ENCODE data around the gene C5orf63. TPM values are rescaled to one million over a fixed set of nuclear protein-coding genes. Genes with fewer than 3 reads are reported as not detected.

Gene C5orf63
- total RNA-seq, 2 donors from 2014 or later: 16.0 to 16.4 TPM

DNA sequence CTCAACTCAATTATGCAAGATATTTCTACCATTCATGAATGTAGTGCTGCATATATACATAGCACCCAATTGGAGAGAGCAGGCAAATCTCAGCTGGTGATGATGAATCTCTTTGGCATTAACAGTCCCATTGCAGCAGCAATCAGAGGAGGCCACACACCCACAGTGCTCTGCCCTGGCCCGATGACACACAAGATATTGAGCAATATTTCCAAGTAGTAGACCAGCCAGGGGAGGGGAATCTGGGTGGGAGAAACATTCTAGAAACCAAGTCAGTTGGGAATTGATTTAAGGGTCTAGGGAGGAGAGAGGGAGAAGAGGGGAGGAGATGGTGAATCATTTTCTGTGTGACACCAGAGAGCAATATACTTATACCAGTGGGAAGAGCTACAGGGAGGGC lies 14.9 kb upstream of the C5orf63 start:
- ATAC-seq (replicated peaks in 1 of 2): no peak
- Mint-ChIP-seq H3K27ac (no peak overlapping the region), H3K36me3 (ENCODE audit: insufficient read depth in 2 of 2) (no peaks in the 10 kb centered on the region), H3K4me1 (ENCODE audit: low read depth) (peaks cover 8% of the 10 kb centered on the region), H3K9me3 (no peaks in the 10 kb centered on the region), H3K4me3 (no peak overlapping the region), H3K27me3 (ENCODE audit: low read depth) (no peaks in the 10 kb centered on the region)
- no peak for DNase-seq

- Mint-ChIP-seq H3K4me1 (ENCODE audit: low read depth) (peaks cover 8% of the 10 kb centered on the region), H3K36me3 (ENCODE audit: insufficient read depth in 2 of 2) (no peaks in the 10 kb centered on the region), H3K27me3 (ENCODE audit: low read depth) (no peaks in the 10 kb centered on the region), H3K9me3 (no peaks in the 10 kb centered on the region), H3K27ac (no peak overlapping the region), H3K4me3 (no peak overlapping the region)
- ATAC-seq (replicated peaks in 1 of 2) (no peak), DNase-seq (no peak)
Observed at GRCh38 chr5:127086589-127086988, 13.3 kb upstream of the C5orf63 start.

DNA sequence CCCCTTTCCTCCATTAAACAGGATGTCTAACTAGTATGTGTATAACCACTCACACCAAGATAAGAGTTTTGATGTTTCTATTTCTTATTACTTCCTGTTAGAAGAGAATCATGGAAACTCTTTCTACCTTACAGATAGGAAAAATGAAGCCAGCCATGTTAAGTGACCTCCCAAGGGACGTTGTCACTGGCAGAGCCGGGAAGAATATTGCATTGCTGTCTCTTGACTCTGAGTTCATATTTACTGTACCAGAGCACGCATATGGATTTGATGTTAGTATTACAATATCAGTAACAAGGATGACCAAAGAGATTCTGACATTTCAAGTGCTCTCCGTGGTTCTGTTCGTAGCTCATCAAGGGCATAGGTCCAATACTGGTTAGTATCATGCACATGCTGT lies 12.5 kb upstream of the C5orf63 start:
- DNase-seq (no peak), ATAC-seq (replicated peaks in 1 of 2) (no peak)
- Mint-ChIP-seq H3K27ac (no peak overlapping the region), H3K9me3 (no peaks in the 10 kb centered on the region), H3K36me3 (ENCODE audit: insufficient read depth in 2 of 2) (no peaks in the 10 kb centered on the region), H3K4me1 (ENCODE audit: low read depth) (peaks cover 8% of the 10 kb centered on the region), H3K4me3 (no peak overlapping the region), H3K27me3 (ENCODE audit: low read depth) (no peaks in the 10 kb centered on the region)

- Mint-ChIP-seq H3K4me1 (ENCODE audit: low read depth) (peaks cover 8% of the 10 kb centered on the region), H3K27me3 (ENCODE audit: low read depth) (peaks cover 2% of the 10 kb centered on the region), H3K9me3 (no peaks in the 10 kb centered on the region), H3K4me3 (no peak overlapping the region), H3K27ac (no peak overlapping the region), H3K36me3 (ENCODE audit: insufficient read depth in 2 of 2) (no peaks in the 10 kb centered on the region)
- ATAC-seq (replicated peaks in 1 of 2) (no peak), DNase-seq (no peak)
Observed at GRCh38 chr5:127085371-127085770, 12.1 kb upstream of the C5orf63 start.

DNA sequence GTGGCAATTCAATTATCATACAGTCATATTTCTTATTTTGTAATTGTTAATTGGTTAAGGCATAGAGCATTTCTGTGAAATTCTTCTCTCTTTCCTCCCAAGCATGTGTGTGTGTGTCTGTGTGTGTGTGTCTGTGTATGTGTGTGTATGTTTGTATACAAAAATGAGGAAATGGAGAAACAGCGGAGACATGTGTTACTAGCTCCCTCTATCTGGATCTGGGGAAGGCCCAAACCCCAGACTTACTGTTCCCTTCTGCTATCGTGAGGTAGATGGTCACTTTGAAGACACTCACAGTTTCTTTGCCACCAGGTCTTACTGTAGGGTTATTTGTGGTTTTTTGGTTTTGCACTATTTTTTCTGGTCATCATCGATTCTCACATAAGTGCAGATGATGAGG lies 11.4 kb upstream of the C5orf63 start:
- no peaks in the 10 kb centered on the region for H3K9me3 Mint-ChIP-seq
- no peak overlapping the region for H3K27ac Mint-ChIP-seq
- ATAC-seq (replicated peaks in 1 of 2) (no peak), DNase-seq (no peak)
- H3K4me1 Mint-ChIP-seq (ENCODE audit: low read depth): peaks cover 8% of the 10 kb centered on the region
- no peak overlapping the region for H3K4me3 Mint-ChIP-seq
- no peaks in the 10 kb centered on the region for H3K36me3 Mint-ChIP-seq (ENCODE audit: insufficient read depth in 2 of 2)
- peaks cover 8% of the 10 kb centered on the region for H3K27me3 Mint-ChIP-seq (ENCODE audit: low read depth)

DNA sequence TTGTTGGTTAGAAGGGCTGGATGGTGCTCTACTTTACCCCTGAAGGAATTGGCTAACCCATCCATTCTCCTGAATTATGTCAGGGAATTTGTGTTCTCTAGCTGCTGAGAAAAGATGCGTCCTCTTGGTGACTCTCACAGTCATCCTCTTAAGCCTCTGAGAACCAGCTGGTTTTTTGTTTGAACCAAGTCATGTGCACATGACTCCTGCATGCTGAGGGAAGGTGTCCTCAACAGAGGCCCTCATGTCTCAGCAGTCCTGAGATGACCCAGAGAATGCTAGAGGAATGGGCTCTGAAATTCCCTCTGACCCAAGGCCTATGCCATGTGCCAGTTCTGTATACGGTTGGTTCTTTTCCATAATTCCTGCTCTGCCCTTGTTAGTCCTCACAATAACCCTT lies 10.4 kb upstream of the C5orf63 start:
- Mint-ChIP-seq H3K27me3 (ENCODE audit: low read depth) (peaks cover 8% of the 10 kb centered on the region), H3K36me3 (ENCODE audit: insufficient read depth in 2 of 2) (no peaks in the 10 kb centered on the region), H3K4me3 (no peak overlapping the region), H3K4me1 (ENCODE audit: low read depth) (peaks cover 3% of the 10 kb centered on the region), H3K9me3 (no peaks in the 10 kb centered on the region), H3K27ac (no peak overlapping the region)
- no peak for DNase-seq
- no peak for ATAC-seq (replicated peaks in 1 of 2)

DNA sequence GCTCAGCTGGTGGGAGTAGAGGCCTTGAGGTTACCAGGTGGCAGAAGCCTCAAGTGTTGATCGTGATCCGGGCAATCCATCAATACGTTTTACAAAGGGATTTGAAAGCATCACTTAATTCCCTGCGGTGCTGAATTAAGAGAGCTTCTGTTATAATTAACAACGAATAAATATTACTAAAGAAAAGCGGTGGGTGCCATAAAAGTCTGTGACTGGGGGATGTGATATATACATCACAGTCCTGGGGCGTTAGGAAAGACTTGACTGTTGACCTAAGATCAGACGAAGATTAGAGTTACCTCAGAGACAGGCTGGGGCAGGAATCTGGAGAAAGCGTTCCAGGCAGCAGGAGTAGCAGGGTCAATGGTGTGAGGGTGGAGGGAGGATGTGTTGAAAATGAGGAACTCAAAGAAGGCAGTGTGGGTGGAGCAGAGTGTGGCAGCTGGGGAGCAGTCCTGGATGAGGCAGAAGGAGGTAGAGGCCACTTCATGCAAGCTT lies 6.7 kb upstream of the C5orf63 start:
- Mint-ChIP-seq H3K9me3 (no peaks in the 10 kb centered on the region), H3K4me1 (ENCODE audit: low read depth) (no peaks in the 10 kb centered on the region), H3K27ac (no peak overlapping the region), H3K27me3 (ENCODE audit: low read depth) (peaks cover 8% of the 10 kb centered on the region), H3K36me3 (ENCODE audit: insufficient read depth in 2 of 2) (no peaks in the 10 kb centered on the region), H3K4me3 (no peak overlapping the region)
- DNase-seq: no peak
- ATAC-seq (replicated peaks in 1 of 2): no peak

DNA sequence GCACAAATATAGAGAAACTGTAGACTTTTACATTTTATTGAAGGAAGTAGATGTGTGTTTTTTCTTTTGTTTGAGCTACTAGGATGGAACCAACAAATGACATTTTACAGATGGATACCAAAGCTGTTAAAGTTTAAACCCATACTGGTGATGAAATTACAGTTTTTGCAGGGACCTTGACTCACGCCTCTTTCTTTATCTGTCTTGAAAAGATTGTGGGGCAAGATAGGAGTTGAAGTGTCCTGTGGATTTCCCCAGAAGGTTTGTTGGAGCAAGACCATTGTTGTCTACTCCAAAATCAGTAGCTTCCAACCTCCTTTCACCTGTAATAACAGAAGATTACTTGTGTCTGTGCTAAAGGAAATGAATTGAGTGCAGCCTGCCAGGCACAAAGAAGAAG lies 4.1 kb upstream of the C5orf63 start:
- Mint-ChIP-seq H3K4me1 (ENCODE audit: low read depth) (peaks cover 13% of the 10 kb centered on the region), H3K36me3 (ENCODE audit: insufficient read depth in 2 of 2) (peaks cover 3 to 5% of the 10 kb centered on the region in 2 donors), H3K27ac (no peak overlapping the region), H3K4me3 (no peak overlapping the region), H3K9me3 (no peaks in the 10 kb centered on the region), H3K27me3 (ENCODE audit: low read depth) (peaks cover 8% of the 10 kb centered on the region)
- DNase-seq (no peak), ATAC-seq (replicated peaks in 1 of 2) (no peak)

GRCh38 chr5:127076315-127077129 lies 3.2 kb upstream of the C5orf63 start:
- no peak for ATAC-seq (replicated peaks in 1 of 2)
- Mint-ChIP-seq H3K27ac (no peak overlapping the region), H3K27me3 (ENCODE audit: low read depth) (peaks cover 8% of the 10 kb centered on the region), H3K4me1 (ENCODE audit: low read depth) (peaks cover 18% of the 10 kb centered on the region), H3K4me3 (no peak overlapping the region), H3K36me3 (ENCODE audit: insufficient read depth in 2 of 2) (peaks cover 3 to 5% of the 10 kb centered on the region in 2 donors), H3K9me3 (no peaks in the 10 kb centered on the region)
- DNase-seq: no peak

GRCh38 chr5:127074466-127074865 lies 1.2 kb upstream of the C5orf63 start:
- H3K4me3 Mint-ChIP-seq: peak overlapping the region in 1 of 2 donors; percentile 99
- peaks cover 24% of the 10 kb centered on the region for H3K4me1 Mint-ChIP-seq (ENCODE audit: low read depth)
- no peaks in the 10 kb centered on the region for H3K27me3 Mint-ChIP-seq (ENCODE audit: low read depth)
- H3K36me3 Mint-ChIP-seq (ENCODE audit: insufficient read depth in 2 of 2): peaks cover 6% of the 10 kb centered on the region in 2 donors
- H3K27ac Mint-ChIP-seq: no peak overlapping the region
- ATAC-seq (replicated peaks in 1 of 2): no peak
- H3K9me3 Mint-ChIP-seq: no peaks in the 10 kb centered on the region
- DNase-seq: no peak

GRCh38 chr5:127070243-127070642 lies 3.1 kb downstream of the C5orf63 start:
- no peaks in the 10 kb centered on the region for H3K9me3 Mint-ChIP-seq
- H3K27ac Mint-ChIP-seq: no peak overlapping the region
- no peaks in the 10 kb centered on the region for H3K27me3 Mint-ChIP-seq (ENCODE audit: low read depth)
- H3K36me3 Mint-ChIP-seq (ENCODE audit: insufficient read depth in 2 of 2): peaks cover 6% of the 10 kb centered on the region in 2 donors
- DNase-seq (no peak), ATAC-seq (replicated peaks in 1 of 2) (no peak)
- H3K4me1 Mint-ChIP-seq (ENCODE audit: low read depth): peaks cover 24% of the 10 kb centered on the region
- H3K4me3 Mint-ChIP-seq: no peak overlapping the region

DNA sequence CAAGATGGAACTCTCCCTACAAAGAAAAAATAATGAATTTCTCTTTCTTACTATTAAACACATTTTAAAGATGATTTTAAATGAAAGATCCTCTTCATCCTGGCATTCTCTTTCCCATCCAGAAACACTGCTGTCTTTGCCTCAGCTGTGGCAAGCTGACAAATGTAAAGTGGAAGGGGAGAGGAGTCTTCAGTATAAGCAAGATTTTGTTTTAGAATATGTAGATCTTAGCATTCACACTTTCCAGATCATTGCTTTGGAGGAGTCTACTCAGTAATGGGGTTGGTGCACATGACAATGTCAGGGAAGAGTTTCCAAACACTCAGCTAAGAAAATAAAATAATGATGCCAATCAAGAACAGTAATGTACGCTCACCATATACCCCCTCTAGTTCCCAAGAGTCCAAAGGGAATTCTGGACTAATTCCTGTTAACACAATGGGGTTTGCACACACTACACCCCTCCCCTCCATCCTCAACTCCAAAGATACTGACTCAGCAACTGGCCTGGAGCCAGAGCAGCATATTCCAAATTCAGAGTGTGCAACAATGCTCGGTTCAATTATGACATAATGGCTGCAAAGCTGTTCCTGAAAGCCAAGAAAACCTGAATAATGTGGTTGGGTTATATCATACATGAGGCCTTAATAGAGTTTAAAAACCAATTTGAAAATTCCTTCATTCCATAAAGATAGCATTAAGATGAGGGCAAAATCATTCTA lies 4.6 kb downstream of the C5orf63 start:
- H3K36me3 Mint-ChIP-seq (ENCODE audit: insufficient read depth in 2 of 2): peaks cover 6% of the 10 kb centered on the region in 2 donors
- no peak overlapping the region for H3K4me3 Mint-ChIP-seq
- no peaks in the 10 kb centered on the region for H3K9me3 Mint-ChIP-seq
- H3K4me1 Mint-ChIP-seq (ENCODE audit: low read depth): peaks cover 18% of the 10 kb centered on the region
- H3K27me3 Mint-ChIP-seq (ENCODE audit: low read depth): no peaks in the 10 kb centered on the region
- H3K27ac Mint-ChIP-seq: no peak overlapping the region
- ATAC-seq (replicated peaks in 1 of 2) (no peak), DNase-seq (no peak)

GRCh38 chr5:127066721-127067120 lies 6.6 kb downstream of the C5orf63 start:
- H3K27ac Mint-ChIP-seq: no peak overlapping the region
- no peak for ATAC-seq (replicated peaks in 1 of 2)
- peaks cover 6% of the 10 kb centered on the region for H3K4me1 Mint-ChIP-seq (ENCODE audit: low read depth)
- H3K9me3 Mint-ChIP-seq: no peaks in the 10 kb centered on the region
- H3K27me3 Mint-ChIP-seq (ENCODE audit: low read depth): no peaks in the 10 kb centered on the region
- DNase-seq: no peak
- peaks cover 1 to 3% of the 10 kb centered on the region in 2 donors for H3K36me3 Mint-ChIP-seq (ENCODE audit: insufficient read depth in 2 of 2)
- no peak overlapping the region for H3K4me3 Mint-ChIP-seq
